OCI-LY7 (cell line): ENCODE data around the gene FAM47E. TPM values are rescaled to one million over a fixed set of nuclear protein-coding genes. Genes with fewer than 3 reads are reported as not detected.

Source experiments
- BruUV-seq: library from RNA; stranded (reverse); fragments of 400-500 nt; replicated peaks from 2 replicates; lab custom pipeline; 2021; lab: Mats Ljungman, UMichigan
- CTCF ChIA-PET: fragments of 300-600 bp; sonication (Branson Sonifier 250); formaldehyde crosslinking; loops from one replicate; lab custom pipeline; 2022; ENCODE audit warnings: antibody characterized with exemption; ENCODE audit not compliant: unreplicated experiment; lab: Charles Lee
- POLR2A ChIA-PET: fragments of 300-600 bp; sonication (Branson Sonifier 250); formaldehyde crosslinking; loops from one replicate; lab custom pipeline; 2022; ENCODE audit warnings: antibody characterized with exemption; lab: Charles Lee
- DNase-seq: peaks from one replicate; pipeline ENCODE4 v3.0.0-alpha.2; 2015; ENCODE audit warnings: low spot score
- H2AFZ ChIP-seq: fragments of 200-600 bp; sonication (generic), shearing (Covaris generic); 2 replicates; pipeline ENCODE4 v1.6.1; 2014; ENCODE audit warnings: mild to moderate bottlenecking, antibody characterized with exemption, low read length, moderate library complexity
- H3K27ac ChIP-seq: fragments of 200-600 bp; sonication (generic); 2 replicates; pipeline ENCODE4 v1.5.1; 2014; ENCODE audit warnings: mixed run types, low read depth, mild to moderate bottlenecking, moderate library complexity, low read length, inconsistent platforms; ENCODE audit not compliant: poor library complexity, severe bottlenecking
- H3K36me3 ChIP-seq: fragments of 200-600 bp; sonication (generic); 2 replicates; pipeline ENCODE4 v1.6.1; 2014; ENCODE audit warnings: mild to moderate bottlenecking, antibody characterized with exemption, low read length, moderate library complexity, mixed read lengths; ENCODE audit not compliant: insufficient read depth
- H3K4me1 ChIP-seq: fragments of 200-600 bp; sonication (generic); 2 replicates; pipeline ENCODE4 v1.5.1; 2014; ENCODE audit warnings: mild to moderate bottlenecking, low read length; ENCODE audit not compliant: insufficient read depth, poor library complexity, severe bottlenecking
- H3K4me2 ChIP-seq: fragments of 200-600 bp; sonication (generic); 2 replicates; pipeline ENCODE4 v1.6.1; 2014; ENCODE audit warnings: mild to moderate bottlenecking, low read length
- H3K4me3 ChIP-seq: fragments of 200-600 bp; sonication (generic); 2 replicates; pipeline ENCODE4 v1.5.1; 2014; ENCODE audit warnings: mild to moderate bottlenecking, low read depth, low read length; ENCODE audit not compliant: poor library complexity, severe bottlenecking
- H3K79me2 ChIP-seq: fragments of 200-600 bp; sonication (generic); 2 replicates; pipeline ENCODE4 v1.6.1; 2016; ENCODE audit warnings: low read depth, mild to moderate bottlenecking, low read length, moderate library complexity, mixed read lengths; ENCODE audit not compliant: insufficient read depth
- H3K9me2 ChIP-seq: fragments of 200-600 bp; sonication (generic); 2 replicates; pipeline ENCODE4 v1.6.1; 2016; ENCODE audit warnings: mild to moderate bottlenecking, low read length, mixed read lengths; ENCODE audit not compliant: insufficient read depth
- H3K9me3 ChIP-seq: fragments of 200-600 bp; sonication (generic); 2 replicates; pipeline ENCODE4 v1.6.1; 2014; ENCODE audit warnings: mild to moderate bottlenecking, mixed run types, low read length, mixed read lengths
- H4K20me1 ChIP-seq: fragments of 200-600 bp; sonication (generic); 2 replicates; pipeline ENCODE4 v1.6.1; 2014; ENCODE audit warnings: mild to moderate bottlenecking, antibody characterized with exemption, low read length, moderate library complexity, mixed read lengths; ENCODE audit not compliant: insufficient read depth
- CTCF ChIP-seq: fragments of 200-600 bp; sonication (generic); conservative IDR thresholded peaks from 2 replicates; pipeline ENCODE4 v1.5.1; 2014; ENCODE audit warnings: mild to moderate bottlenecking, antibody characterized with exemption, low read length, moderate library complexity, mixed read lengths
- EZH2phosphoT487 ChIP-seq: fragments of 200-600 bp; sonication (generic); IDR thresholded peaks from 2 replicates; pipeline ENCODE4 v1.6.1; 2018; ENCODE audit warnings: low read depth, borderline replicate concordance, mild to moderate bottlenecking, mixed run types, antibody characterized with exemption, low read length, moderate library complexity, mixed read lengths
- intact Hi-C: fragments of 100-400 bp; cut with micrococcal nuclease; formaldehyde crosslinking; loops from one replicate; pipeline ENCODE4 v1.10.0; 2022; ENCODE audit not compliant: unreplicated experiment
- total RNA-seq, 2 experiments: library from RNA; depleted of rRNA in 1 of 2; stranded (reverse); fragments of >200 nt in 1 of 2; shearing (Covaris generic) in 1 of 2; gene quantifications; 2 replicates each; pipeline ENCODE4 v1.2.3, GENCODE V29; 2014 to 2022

The FAM47E gene
- total RNA-seq, 2 experiments from 2014 or later = not detected

GRCh38 chr4:76253511-76253910 is 2.0 kb downstream of the FAM47E start:
- ChIA-PET POLR2A (interaction anchor here (0.6 to 0.9 kb wide), 3 partner anchors 8 to 527 kb away, joined by 3 read pairs; no protein-coding TSS in a partner anchor), CTCF (no interaction called here)
- TF ChIP-seq EZH2phosphoT487 = no peak
- TF ChIP-seq CTCF = no peak
- no TSS peak for BruUV-seq
- Histone ChIP-seq H3K4me3 (no peak overlapping the region), H3K79me2 (no peaks in the 10 kb centered on the region), H3K9me3 (no peaks in the 10 kb centered on the region), H3K9me2 (no peaks in the 10 kb centered on the region), H3K36me3 (no peaks in the 10 kb centered on the region), H3K27ac (no peak overlapping the region), H3K4me2 (no peak overlapping the region), H3K4me1 (no peaks in the 10 kb centered on the region), H2AFZ (no peak overlapping the region), H4K20me1 (no peaks in the 10 kb centered on the region)
- intact Hi-C loops = no loop called here
- DNase-seq = no peak

- Histone ChIP-seq H3K9me3 (no peaks in the 10 kb centered on the region), H3K79me2 (no peaks in the 10 kb centered on the region), H3K4me1 (no peaks in the 10 kb centered on the region), H4K20me1 (no peaks in the 10 kb centered on the region), H3K4me2 (no peak overlapping the region), H3K27ac (no peak overlapping the region), H3K36me3 (no peaks in the 10 kb centered on the region), H2AFZ (no peak overlapping the region), H3K9me2 (no peaks in the 10 kb centered on the region), H3K4me3 (no peak overlapping the region)
- intact Hi-C loops = no loop called here
- no peak for DNase-seq
- CTCF ChIA-PET = no interaction called here
- TF ChIP-seq EZH2phosphoT487 = no peak
- TF ChIP-seq CTCF = no peak
- POLR2A ChIA-PET = interaction anchor here (0.7 kb wide), 1 partner anchor 559 kb away, joined by 3 read pairs; no protein-coding TSS in a partner anchor
- BruUV-seq = no TSS peak
These were observed 4.5 kb downstream of the FAM47E start for GRCh38 chr4:76256032-76256431.

GRCh38 chr4:76256968-76257367 is 5.4 kb downstream of the FAM47E start:
- no peak overlapping the region for H3K4me3 ChIP-seq
- no peaks in the 10 kb centered on the region for H3K36me3 ChIP-seq
- H3K27ac ChIP-seq = no peak overlapping the region
- intact Hi-C loops = no loop called here
- no peak overlapping the region for H2AFZ ChIP-seq
- no peaks in the 10 kb centered on the region for H3K79me2 ChIP-seq
- no peak for DNase-seq
- CTCF ChIA-PET = no interaction called here
- no peak overlapping the region for H3K4me2 ChIP-seq
- no peaks in the 10 kb centered on the region for H4K20me1 ChIP-seq
- H3K9me3 ChIP-seq = no peaks in the 10 kb centered on the region
- no peaks in the 10 kb centered on the region for H3K9me2 ChIP-seq
- H3K4me1 ChIP-seq = no peaks in the 10 kb centered on the region
- TF ChIP-seq CTCF (no peak), EZH2phosphoT487 (no peak)
- BruUV-seq = no TSS peak
- POLR2A ChIA-PET = interaction anchor here (0.6 kb wide), 1 partner anchor 639 kb away, joined by 4 read pairs; no protein-coding TSS in a partner anchor
